Testis (tissue), 2 donors: ENCODE data around the gene MYL6B.

Experiments used
- POLR2A ChIP-seq: fragments of 450-650 bp; IDR thresholded peaks from one replicate; pipeline ENCODE4 v1.6.1; 2017; ENCODE audit warnings: antibody characterized with exemption, mild to moderate bottlenecking, moderate library complexity
- TF ChIP-seq, protein P1 (sequence below), 3 experiments: fragments of 450-650 bp in 2 of 3; fragments of 200-600 bp in 1 of 3; sonication (generic) in 1 of 3; IDR thresholded peaks; one replicate each; pipeline ENCODE4 v1.5.1; 2016 to 2019; ENCODE audit warnings: antibody characterized with exemption in 3 of 3, mild to moderate bottlenecking in 2 of 3, moderate library complexity in 1 of 3

DNA sequence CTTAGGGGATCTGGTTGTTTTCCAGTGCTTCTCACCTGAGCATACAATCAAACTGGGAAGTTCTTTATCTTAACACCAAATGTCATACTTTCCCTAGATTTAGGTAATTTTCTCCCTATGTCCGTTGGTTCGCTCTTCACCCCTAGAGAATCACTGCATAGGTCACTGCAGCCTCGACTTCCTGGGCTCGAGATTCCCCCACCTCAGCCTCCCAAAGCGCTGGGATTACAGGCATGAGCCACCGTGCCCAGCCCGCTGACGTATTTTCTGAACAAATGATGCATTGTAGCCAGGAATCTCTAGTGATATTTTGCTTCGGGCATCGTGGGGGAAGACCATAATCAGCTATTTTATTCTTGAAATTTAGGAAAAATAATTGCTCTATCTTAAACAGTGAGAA is 37.1 kb upstream of the MYL6B start:
- TF ChIP-seq, protein P1, sequence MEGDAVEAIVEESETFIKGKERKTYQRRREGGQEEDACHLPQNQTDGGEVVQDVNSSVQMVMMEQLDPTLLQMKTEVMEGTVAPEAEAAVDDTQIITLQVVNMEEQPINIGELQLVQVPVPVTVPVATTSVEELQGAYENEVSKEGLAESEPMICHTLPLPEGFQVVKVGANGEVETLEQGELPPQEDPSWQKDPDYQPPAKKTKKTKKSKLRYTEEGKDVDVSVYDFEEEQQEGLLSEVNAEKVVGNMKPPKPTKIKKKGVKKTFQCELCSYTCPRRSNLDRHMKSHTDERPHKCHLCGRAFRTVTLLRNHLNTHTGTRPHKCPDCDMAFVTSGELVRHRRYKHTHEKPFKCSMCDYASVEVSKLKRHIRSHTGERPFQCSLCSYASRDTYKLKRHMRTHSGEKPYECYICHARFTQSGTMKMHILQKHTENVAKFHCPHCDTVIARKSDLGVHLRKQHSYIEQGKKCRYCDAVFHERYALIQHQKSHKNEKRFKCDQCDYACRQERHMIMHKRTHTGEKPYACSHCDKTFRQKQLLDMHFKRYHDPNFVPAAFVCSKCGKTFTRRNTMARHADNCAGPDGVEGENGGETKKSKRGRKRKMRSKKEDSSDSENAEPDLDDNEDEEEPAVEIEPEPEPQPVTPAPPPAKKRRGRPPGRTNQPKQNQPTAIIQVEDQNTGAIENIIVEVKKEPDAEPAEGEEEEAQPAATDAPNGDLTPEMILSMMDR (IDR thresholded peaks at IDR 0.05): no peak
- no peak for TF ChIP-seq POLR2A
